Panc1 (cell line): ENCODE results near the gene TMEFF1. TPM values are rescaled to one million over a fixed set of nuclear protein-coding genes. Genes with fewer than 3 reads are reported as not detected.

ENCODE experiments used
- ATAC-seq: fragments of 200-7000 bp; cut with Tn5 transposase; 2 replicates; pipeline ENCODE4 v1.9.1; 2020; ENCODE audit warnings: mild to moderate bottlenecking, moderate library complexity
- BruUV-seq: library from RNA; stranded (reverse); fragments of 400-500 nt; replicated peaks from 2 replicates; lab custom pipeline; 2021; lab: Mats Ljungman, UMichigan
- CTCF ChIA-PET: fragments of 300-600 bp; sonication (Branson Sonifier 250); formaldehyde crosslinking; loops from one replicate; lab custom pipeline; 2022; ENCODE audit warnings: antibody characterized with exemption; lab: Charles Lee
- POLR2A ChIA-PET: fragments of 300-600 bp; sonication (Branson Sonifier 250); formaldehyde crosslinking; loops from one replicate; lab custom pipeline; 2022; ENCODE audit warnings: antibody characterized with exemption; lab: Charles Lee
- DNase-seq: peaks from one replicate; pipeline ENCODE4 v3.0.0-alpha.2; 2010; ENCODE audit warnings: low read depth, low spot score
- H3K27ac ChIP-seq: 2 replicates; pipeline ENCODE4 v1.5.1; 2011; ENCODE audit warnings: mild to moderate bottlenecking, low read length, inconsistent platforms
- H3K27me3 ChIP-seq: fragments of 200-500 bp; sonication (Bioruptor generic); 2 replicates; pipeline ENCODE4 v1.6.0; 2014; ENCODE audit warnings: low read length, inconsistent platforms; ENCODE audit not compliant: control insufficient read depth, insufficient read depth
- H3K36me3 ChIP-seq: fragments of 200-500 bp; sonication (Bioruptor generic); 2 replicates; pipeline ENCODE4 v1.5.1; 2014; ENCODE audit warnings: inconsistent platforms, mild to moderate bottlenecking, low read length, moderate library complexity; ENCODE audit not compliant: control insufficient read depth, insufficient read depth
- H3K4me1 ChIP-seq: 2 replicates; pipeline ENCODE4 v1.5.1; 2011; ENCODE audit warnings: inconsistent platforms, mild to moderate bottlenecking, low read length, moderate library complexity; ENCODE audit not compliant: control insufficient read depth, insufficient read depth
- H3K4me3 ChIP-seq, 2 experiments: 2 replicates each; pipeline ENCODE4 v1.5.1; 2011 to 2012; ENCODE audit warnings: low read depth in 2 of 2, low read length in 2 of 2, mild to moderate bottlenecking in 2 of 2, inconsistent platforms in 1 of 2, moderate library complexity in 1 of 2
- H3K9me3 ChIP-seq: fragments of 200-500 bp; sonication (Bioruptor generic); 2 replicates; pipeline ENCODE4 v1.5.1; 2014; ENCODE audit warnings: low read depth, mild to moderate bottlenecking, inconsistent platforms, low read length, moderate library complexity; ENCODE audit not compliant: control insufficient read depth, insufficient read depth
- POLR2AphosphoS5 ChIP-seq: IDR thresholded peaks from 2 replicates; pipeline ENCODE4 v1.6.1; 2012; ENCODE audit warnings: mild to moderate bottlenecking, low read depth, low read length, moderate library complexity
- SIN3A ChIP-seq: IDR thresholded peaks from 2 replicates; pipeline ENCODE4 v1.6.1; 2012; ENCODE audit warnings: low read depth, mild to moderate bottlenecking, low read length, moderate library complexity, borderline replicate concordance; ENCODE audit not compliant: insufficient read depth
- TCF7L2 ChIP-seq: IDR thresholded peaks from 2 replicates; pipeline ENCODE4 v1.6.1; 2011; ENCODE audit warnings: mild to moderate bottlenecking, low read depth, low read length, inconsistent platforms
- in situ Hi-C: cut with HindIII; loops from 2 replicates; pipeline ENCODE4 v1.10.0; 2016; ENCODE audit warnings: low sequenced_read_pairs, low pct_unique_long_range_greater_than_20kb
- intact Hi-C: fragments of 100-400 bp; cut with micrococcal nuclease; formaldehyde crosslinking; loops from one replicate; pipeline ENCODE4 v1.10.0; 2022; ENCODE audit not compliant: unreplicated experiment
- total RNA-seq: library from RNA; stranded (reverse); gene quantifications from one replicate; pipeline ENCODE4 v1.2.1, GENCODE V29; 2021; ENCODE audit not compliant: unreplicated experiment
- TF ChIP-seq, protein P1 (sequence below), 2 experiments: IDR thresholded peaks; 2 replicates each; pipeline ENCODE4 v1.6.1; 2011 to 2012; ENCODE audit warnings: low read depth in 2 of 2, control low read depth in 1 of 2, low read length in 1 of 2, mild to moderate bottlenecking in 1 of 2, moderate library complexity in 1 of 2; ENCODE audit not compliant: insufficient read depth in 1 of 2
- TF ChIP-seq, protein P2 (sequence below): fragments of 450-650 bp; IDR thresholded peaks from 2 replicates; pipeline ENCODE4 v1.5.1; 2017; ENCODE audit warnings: mild to moderate bottlenecking

The TMEFF1 gene
- total RNA-seq, 1 experiment from 2014 or later: 2.2 TPM

DNA sequence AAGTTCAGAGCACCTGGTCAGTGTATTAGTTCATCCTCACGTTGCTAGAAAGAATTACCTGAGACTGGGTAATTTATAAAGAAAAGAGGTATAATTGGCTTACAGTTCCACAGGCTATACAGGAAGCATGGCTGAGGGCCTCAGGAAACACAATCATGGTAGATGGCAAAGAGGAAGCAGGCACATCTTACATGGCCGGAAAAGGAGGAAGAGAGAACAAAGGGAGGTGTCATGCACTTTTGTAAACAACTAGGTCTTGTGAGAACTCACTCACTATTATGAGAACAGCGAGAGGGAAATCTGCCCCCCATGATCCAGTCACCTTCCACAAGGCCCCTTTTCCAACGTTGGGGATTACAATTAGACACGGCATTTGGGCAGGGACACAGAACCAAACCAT lies 76.1 kb downstream of the TMEFF1 start:
- no TSS peak for BruUV-seq
- ChIA-PET CTCF (no interaction called here), POLR2A (no interaction called here)
- Histone ChIP-seq H3K36me3 (no peaks in the 10 kb centered on the region), H3K4me1 (no peaks in the 10 kb centered on the region), H3K9me3 (no peaks in the 10 kb centered on the region), H3K4me3 (no peak overlapping the region), H3K27ac (no peak overlapping the region), H3K27me3 (no peaks in the 10 kb centered on the region)
- in situ Hi-C loops (no loop called here), intact Hi-C loops (no loop called here)
- no peak for TF ChIP-seq SIN3A
- TF ChIP-seq, protein P1, sequence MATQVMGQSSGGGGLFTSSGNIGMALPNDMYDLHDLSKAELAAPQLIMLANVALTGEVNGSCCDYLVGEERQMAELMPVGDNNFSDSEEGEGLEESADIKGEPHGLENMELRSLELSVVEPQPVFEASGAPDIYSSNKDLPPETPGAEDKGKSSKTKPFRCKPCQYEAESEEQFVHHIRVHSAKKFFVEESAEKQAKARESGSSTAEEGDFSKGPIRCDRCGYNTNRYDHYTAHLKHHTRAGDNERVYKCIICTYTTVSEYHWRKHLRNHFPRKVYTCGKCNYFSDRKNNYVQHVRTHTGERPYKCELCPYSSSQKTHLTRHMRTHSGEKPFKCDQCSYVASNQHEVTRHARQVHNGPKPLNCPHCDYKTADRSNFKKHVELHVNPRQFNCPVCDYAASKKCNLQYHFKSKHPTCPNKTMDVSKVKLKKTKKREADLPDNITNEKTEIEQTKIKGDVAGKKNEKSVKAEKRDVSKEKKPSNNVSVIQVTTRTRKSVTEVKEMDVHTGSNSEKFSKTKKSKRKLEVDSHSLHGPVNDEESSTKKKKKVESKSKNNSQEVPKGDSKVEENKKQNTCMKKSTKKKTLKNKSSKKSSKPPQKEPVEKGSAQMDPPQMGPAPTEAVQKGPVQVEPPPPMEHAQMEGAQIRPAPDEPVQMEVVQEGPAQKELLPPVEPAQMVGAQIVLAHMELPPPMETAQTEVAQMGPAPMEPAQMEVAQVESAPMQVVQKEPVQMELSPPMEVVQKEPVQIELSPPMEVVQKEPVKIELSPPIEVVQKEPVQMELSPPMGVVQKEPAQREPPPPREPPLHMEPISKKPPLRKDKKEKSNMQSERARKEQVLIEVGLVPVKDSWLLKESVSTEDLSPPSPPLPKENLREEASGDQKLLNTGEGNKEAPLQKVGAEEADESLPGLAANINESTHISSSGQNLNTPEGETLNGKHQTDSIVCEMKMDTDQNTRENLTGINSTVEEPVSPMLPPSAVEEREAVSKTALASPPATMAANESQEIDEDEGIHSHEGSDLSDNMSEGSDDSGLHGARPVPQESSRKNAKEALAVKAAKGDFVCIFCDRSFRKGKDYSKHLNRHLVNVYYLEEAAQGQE (IDR thresholded peaks at IDR 0.05; ENCODE audit: insufficient read depth in 1 of 2, low read depth in 2 of 2, low read length in 1 of 2): no peak
- no peak for ATAC-seq
- DNase-seq: no peak

DNA sequence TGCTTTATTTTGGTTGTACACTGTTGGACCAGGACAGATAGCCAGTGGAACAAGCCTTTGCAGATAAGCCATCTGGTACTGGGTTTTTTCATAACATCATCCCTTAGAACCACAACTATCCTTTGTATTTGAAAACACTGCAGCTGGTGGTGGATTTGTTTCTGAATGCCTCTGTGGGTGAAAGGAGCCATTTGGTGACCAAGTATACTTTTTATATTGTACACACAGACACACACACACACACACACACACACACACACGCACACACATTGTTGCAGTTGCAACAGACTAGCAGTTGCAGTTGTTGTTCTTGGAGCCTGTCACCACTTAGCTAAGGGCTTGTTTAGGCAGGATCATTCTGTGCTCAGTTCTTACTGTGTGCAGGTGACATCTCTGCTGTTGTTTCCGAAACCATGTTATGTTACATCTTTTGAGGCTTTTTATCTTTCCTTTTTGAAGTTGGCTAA lies 82.0 kb downstream of the TMEFF1 start:
- ChIA-PET POLR2A (no interaction called here), CTCF (interaction anchor here (0.6 kb wide), 1 partner anchor 277 kb away, joined by 15 read pairs; no protein-coding TSS in a partner anchor)
- Histone ChIP-seq H3K27ac (no peak overlapping the region), H3K4me1 (no peaks in the 10 kb centered on the region), H3K9me3 (no peaks in the 10 kb centered on the region), H3K27me3 (no peaks in the 10 kb centered on the region), H3K36me3 (no peaks in the 10 kb centered on the region), H3K4me3 (no peak overlapping the region)
- ATAC-seq (no peak), DNase-seq (no peak)
- in situ Hi-C loops: no loop called here
- intact Hi-C loops: loop anchor here (5.0 kb wide), 1 partner anchor 417 kb away; no protein-coding TSS in a partner anchor
- TF ChIP-seq POLR2AphosphoS5 (no peak), SIN3A (no peak), TCF7L2 (no peak)
- TF ChIP-seq, protein P2, sequence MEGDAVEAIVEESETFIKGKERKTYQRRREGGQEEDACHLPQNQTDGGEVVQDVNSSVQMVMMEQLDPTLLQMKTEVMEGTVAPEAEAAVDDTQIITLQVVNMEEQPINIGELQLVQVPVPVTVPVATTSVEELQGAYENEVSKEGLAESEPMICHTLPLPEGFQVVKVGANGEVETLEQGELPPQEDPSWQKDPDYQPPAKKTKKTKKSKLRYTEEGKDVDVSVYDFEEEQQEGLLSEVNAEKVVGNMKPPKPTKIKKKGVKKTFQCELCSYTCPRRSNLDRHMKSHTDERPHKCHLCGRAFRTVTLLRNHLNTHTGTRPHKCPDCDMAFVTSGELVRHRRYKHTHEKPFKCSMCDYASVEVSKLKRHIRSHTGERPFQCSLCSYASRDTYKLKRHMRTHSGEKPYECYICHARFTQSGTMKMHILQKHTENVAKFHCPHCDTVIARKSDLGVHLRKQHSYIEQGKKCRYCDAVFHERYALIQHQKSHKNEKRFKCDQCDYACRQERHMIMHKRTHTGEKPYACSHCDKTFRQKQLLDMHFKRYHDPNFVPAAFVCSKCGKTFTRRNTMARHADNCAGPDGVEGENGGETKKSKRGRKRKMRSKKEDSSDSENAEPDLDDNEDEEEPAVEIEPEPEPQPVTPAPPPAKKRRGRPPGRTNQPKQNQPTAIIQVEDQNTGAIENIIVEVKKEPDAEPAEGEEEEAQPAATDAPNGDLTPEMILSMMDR: no peak
- TF ChIP-seq, protein P1 (IDR thresholded peaks at IDR 0.05; ENCODE audit: insufficient read depth in 1 of 2, low read depth in 2 of 2, low read length in 1 of 2): no peak
- no TSS peak for BruUV-seq
